Measurements from ENCODE around the gene PARP15.

DNA sequence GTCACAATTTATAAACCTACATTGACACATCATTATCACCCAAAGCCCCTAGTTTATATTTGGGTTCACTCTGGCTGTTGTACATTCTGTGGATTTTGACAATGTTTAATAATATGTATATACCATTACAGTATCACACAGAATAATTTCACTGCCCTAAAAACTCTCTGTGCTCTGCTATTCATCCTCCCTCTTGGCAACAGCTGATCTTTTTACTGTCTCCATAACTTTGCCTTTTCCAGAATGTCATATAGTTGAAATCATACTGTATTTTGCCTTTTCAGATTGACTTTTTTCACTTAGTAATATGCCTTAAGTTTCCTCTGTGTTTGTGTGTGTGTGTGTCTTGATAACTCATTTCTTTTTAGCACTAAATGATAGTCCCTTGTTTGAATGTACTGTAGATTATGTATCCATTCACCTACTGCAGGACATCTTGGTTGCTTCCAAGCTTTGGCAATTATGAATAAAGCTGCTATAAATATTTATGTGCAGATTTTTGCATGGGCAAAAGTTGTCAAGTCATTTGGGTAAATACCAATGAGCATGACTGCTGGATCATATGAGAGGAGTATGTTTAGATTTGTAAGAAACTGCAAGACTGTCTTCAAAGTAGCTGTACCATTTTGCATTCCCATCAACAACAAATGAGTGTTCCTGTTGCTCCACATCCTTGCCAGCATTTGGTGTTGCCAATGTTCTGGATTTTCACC is 9.5 kb downstream of the PARP15 start:
- TF ChIP-seq POLR2A (IDR thresholded peaks at IDR 0.05; ENCODE audit: low read length) (no peak), GATA1 (IDR thresholded peaks at IDR 0.05; ENCODE audit: low read depth, low read length) (no peak)

Measured in erythroblast (primary cell).